Sigmoid colon (tissue), 7 donors: ENCODE measurements around the gene RIMBP2. TPM values are rescaled to one million over a fixed set of nuclear protein-coding genes. Genes with fewer than 3 reads are reported as not detected.

Experiments used
- DNase-seq: peaks from one replicate; pipeline ENCODE4 v3.0.0-alpha.2; 2019
- H3K27ac ChIP-seq, 4 donors: fragments of 200-600 bp; sonication (generic); one replicate each; pipeline ENCODE4 v1.5.1; 2016 to 2019; ENCODE audit warnings: mild to moderate bottlenecking in 1 of 4
- H3K27me3 ChIP-seq, 3 donors: fragments of 200-600 bp; sonication (generic); one replicate each; pipeline ENCODE4 v1.5.1; 2019; ENCODE audit warnings: mild to moderate bottlenecking in 1 of 3
- H3K36me3 ChIP-seq, 4 donors: fragments of 200-600 bp; sonication (generic); one replicate each; pipeline ENCODE4 v1.5.1; 2016 to 2019
- H3K4me1 ChIP-seq, 4 donors: fragments of 200-600 bp; sonication (generic); one replicate each; pipeline ENCODE4 v1.5.1; 2017 to 2019
- H3K4me3 ChIP-seq, 4 donors: fragments of 200-600 bp; sonication (generic); one replicate each; pipeline ENCODE4 v1.5.1; 2017 to 2019; ENCODE audit warnings: mild to moderate bottlenecking in 2 of 4, moderate library complexity in 1 of 4
- H3K9me3 ChIP-seq, 4 donors: fragments of 200-600 bp in 3 of 4; sonication (generic) in 3 of 4; one replicate each; pipeline versions ENCODE4 v1.5.1 to v1.6.1; 2013 to 2019
- CTCF ChIP-seq, 4 experiments: fragments of 450-650 bp in 3 of 4; fragments of 200-600 bp in 1 of 4; IDR thresholded peaks; one replicate each; pipeline ENCODE4 v1.5.1; 2016 to 2019; ENCODE audit warnings: antibody characterized with exemption in 4 of 4, mild to moderate bottlenecking in 3 of 4, moderate library complexity in 2 of 4
- EP300 ChIP-seq, 4 donors: sonication (generic); formaldehyde crosslinking; IDR thresholded peaks; one replicate each; pipeline ENCODE4 v1.6.1; 2017; ENCODE audit warnings: antibody characterized with exemption in 4 of 4
- POLR2A ChIP-seq, 2 donors: fragments of 450-650 bp; IDR thresholded peaks; one replicate each; pipeline ENCODE4 v1.6.1; 2016; ENCODE audit warnings: antibody characterized with exemption in 2 of 2, mild to moderate bottlenecking in 2 of 2, moderate library complexity in 2 of 2
- POLR2AphosphoS5 ChIP-seq, 4 donors: sonication (generic); formaldehyde crosslinking; IDR thresholded peaks; one replicate each; pipeline ENCODE4 v1.6.1; 2017; ENCODE audit warnings: antibody characterized with exemption in 4 of 4
- WGBS, 2 donors: extraction: QIAGEN DNeasy Blood & Tissue Kit; methylation state at CpG; one replicate each; pipeline ENCODE4 v1.1.7; 2013; 5-methylcytosine and 5-hydroxymethylcytosine counted together
- intact Hi-C: fragments of 100-400 bp; cut with DNase I; formaldehyde crosslinking; loops from one replicate; pipeline ENCODE4 v1.15.1; 2023
- polyA plus RNA-seq, 3 donors: library from polyadenylated mRNA; stranded (reverse); fragments of 200-250 nt; gene quantifications; one replicate each; pipeline ENCODE4 v1.2.3, GENCODE V29; 2013
- total RNA-seq, 4 donors: library from RNA; depleted of rRNA; stranded (reverse); fragments of >200 nt; gene quantifications; one replicate each; pipeline ENCODE4 v1.1.0, GENCODE V29; 2016
- donor health status: healthy with polysubstance abuse.
- donor health status: Bipolar disorder and iron deficiency.
- donor health status: healthy.

RIMBP2 gene
- total and polyA plus RNA-seq, 7 donors, result under 0.01 to 5.5 (median 1.4) TPM

DNA sequence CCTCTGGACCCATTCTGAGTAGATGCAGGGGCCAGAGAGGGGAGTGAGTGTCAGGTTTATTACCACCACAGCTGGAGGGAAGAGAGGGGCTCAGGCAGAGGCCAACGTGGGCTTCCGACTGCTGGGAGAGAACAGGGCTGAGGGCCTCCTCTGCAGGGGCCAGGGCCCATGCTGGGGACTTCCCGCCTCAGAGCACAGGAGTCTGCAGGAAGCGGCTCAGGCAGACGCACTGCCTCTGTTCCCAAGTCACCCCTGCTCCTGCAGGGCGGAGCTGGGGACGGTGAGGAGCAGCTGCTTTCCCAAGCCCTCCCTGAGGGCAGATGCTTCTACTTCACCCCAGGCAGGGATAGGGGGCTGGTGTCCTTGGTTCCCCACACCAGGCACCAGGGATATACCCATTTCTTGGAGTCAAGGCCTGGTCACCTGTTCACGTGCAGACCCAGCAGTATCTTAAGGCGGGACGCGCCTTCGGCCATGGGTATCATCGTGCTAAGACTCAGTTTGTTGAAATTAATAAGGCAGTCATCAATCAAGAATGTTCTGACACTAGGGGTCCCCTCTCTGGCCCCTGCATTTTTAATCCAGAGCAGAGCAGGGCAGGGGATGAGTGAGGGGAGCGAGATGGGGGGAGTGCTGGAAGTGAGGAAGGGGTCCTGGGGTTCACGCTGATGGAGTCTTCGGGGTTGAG is 278.4 kb downstream of the RIMBP2 start:
- TF ChIP-seq CTCF (IDR thresholded peaks at IDR 0.05) (no peak), EP300 (IDR thresholded peaks at IDR 0.05) (no peak), POLR2A (IDR thresholded peaks at IDR 0.05) (no peak), POLR2AphosphoS5 (IDR thresholded peaks at IDR 0.05) (no peak)
- Histone ChIP-seq H3K27me3 (no peaks in the 10 kb centered on the region), H3K9me3 (peaks cover 0 to 3% (median 0%) of the 10 kb centered on the region in 4 donors), H3K4me3 (no peak overlapping the region), H3K4me1 (no peaks in the 10 kb centered on the region), H3K27ac (no peak overlapping the region), H3K36me3 (no peaks in the 10 kb centered on the region)
- 92 to 96% methylated on average over 16 of the region's 16 CpGs for WGBS, 2 donors
- DNase-seq, result peak; percentile 36
- intact Hi-C loops, result no loop called here

DNA sequence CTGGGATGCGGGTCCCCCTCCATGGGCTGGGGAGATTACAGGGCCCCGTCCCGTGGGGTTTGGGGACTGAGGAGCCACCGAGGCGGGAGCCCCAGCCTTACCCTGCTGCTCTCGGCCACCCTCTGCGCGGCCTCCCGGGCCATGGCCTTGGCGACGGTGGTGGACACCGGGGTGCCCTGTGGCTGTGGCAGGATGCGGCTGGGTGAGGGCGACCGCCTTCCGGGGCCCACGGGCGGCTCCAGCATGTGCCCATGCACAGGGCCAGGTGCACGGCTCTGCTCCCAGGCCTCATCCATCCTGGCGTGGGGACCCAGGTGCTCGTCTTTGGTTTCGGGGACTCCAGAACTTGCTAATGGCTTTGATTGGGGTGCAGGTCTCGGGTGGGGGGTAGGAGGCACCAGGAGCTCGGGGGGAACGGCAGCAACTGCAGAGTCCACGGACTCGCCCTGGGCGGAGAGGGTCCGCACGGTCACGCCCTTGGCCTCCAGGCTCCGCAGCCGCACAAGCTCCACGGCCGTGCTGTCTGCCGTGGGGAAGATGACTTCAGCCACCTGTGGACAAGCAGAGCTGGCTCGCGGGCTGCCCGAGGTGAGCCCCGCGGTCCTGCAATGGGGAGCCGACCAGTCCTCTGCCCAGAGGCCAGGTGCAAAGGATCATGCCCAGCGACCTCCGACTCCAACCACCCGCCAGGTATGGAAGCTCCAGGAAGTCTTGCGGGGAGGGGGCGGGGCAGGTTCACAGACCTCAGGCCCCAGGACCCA is 279.2 kb downstream of the RIMBP2 start:
- 96 to 97% methylated on average over 47 of the region's 47 CpGs for WGBS, 2 donors

DNA sequence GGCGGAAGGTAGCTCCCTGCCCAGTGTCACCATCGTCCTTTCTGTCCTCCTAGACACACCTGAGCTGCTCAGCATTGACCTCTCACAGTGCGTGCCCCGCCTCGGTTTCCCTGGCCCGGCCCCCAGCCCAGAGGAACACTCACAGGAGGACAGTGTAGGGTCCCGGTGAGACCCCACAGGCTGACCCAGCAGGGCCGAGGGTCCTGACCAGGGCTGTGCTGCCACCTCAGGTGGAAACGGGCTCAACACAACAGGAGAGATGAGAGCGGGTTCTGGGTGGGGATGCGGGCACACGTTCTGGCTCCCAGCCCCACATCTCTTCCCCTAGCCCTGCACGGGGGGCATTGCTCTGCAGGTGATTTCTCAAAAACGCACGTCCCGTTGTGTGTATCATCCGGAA is 280.3 kb downstream of the RIMBP2 start:
- Histone ChIP-seq H3K27ac (no peak overlapping the region), H3K9me3 (peaks cover 0 to 3% (median 0%) of the 10 kb centered on the region in 4 donors)

More for the DNA sequence above, 279.2 kb downstream of the RIMBP2 start:
- Histone ChIP-seq H3K9me3 (peaks cover 0 to 3% (median 0%) of the 10 kb centered on the region in 4 donors), H3K4me3 (no peak overlapping the region), H3K4me1 (no peaks in the 10 kb centered on the region), H3K27me3 (no peaks in the 10 kb centered on the region), H3K36me3 (no peaks in the 10 kb centered on the region), H3K27ac (no peak overlapping the region)
- peak; percentile 60 for DNase-seq
- no peak for TF ChIP-seq EP300 (IDR thresholded peaks at IDR 0.05)
- TF ChIP-seq POLR2A (IDR thresholded peaks at IDR 0.05), result no peak
- no peak for TF ChIP-seq POLR2AphosphoS5 (IDR thresholded peaks at IDR 0.05)
- no peak for TF ChIP-seq CTCF (IDR thresholded peaks at IDR 0.05)
- intact Hi-C loops, result no loop called here

GRCh38 chr12:130435331-130435730 is 280.8 kb downstream of the RIMBP2 start:
- Histone ChIP-seq H3K4me3 (no peak overlapping the region), H3K9me3 (peaks cover 0 to 3% (median 0%) of the 10 kb centered on the region in 4 donors), H3K27ac (no peak overlapping the region), H3K27me3 (no peaks in the 10 kb centered on the region), H3K4me1 (no peaks in the 10 kb centered on the region), H3K36me3 (no peaks in the 10 kb centered on the region)
- TF ChIP-seq POLR2A (IDR thresholded peaks at IDR 0.05) (no peak), POLR2AphosphoS5 (IDR thresholded peaks at IDR 0.05) (no peak), CTCF (IDR thresholded peaks at IDR 0.05) (no peak), EP300 (IDR thresholded peaks at IDR 0.05) (no peak)
- 82 to 90% methylated on average over 6 of the region's 6 CpGs for WGBS, 2 donors
- intact Hi-C loops, result no loop called here
- peak; percentile 32 for DNase-seq

More for the DNA sequence above, 280.3 kb downstream of the RIMBP2 start:
- no peaks in the 10 kb centered on the region for H3K27me3 ChIP-seq
- DNase-seq, result peak; percentile 50
- H3K4me1 ChIP-seq, result no peaks in the 10 kb centered on the region
- H3K36me3 ChIP-seq, result no peaks in the 10 kb centered on the region
- no peak overlapping the region for H3K4me3 ChIP-seq
- WGBS, 2 donors, result 92 to 95% methylated on average over 17 of the region's 17 CpGs
- TF ChIP-seq CTCF (IDR thresholded peaks at IDR 0.05) (no peak), EP300 (IDR thresholded peaks at IDR 0.05) (no peak), POLR2A (IDR thresholded peaks at IDR 0.05) (no peak), POLR2AphosphoS5 (IDR thresholded peaks at IDR 0.05) (no peak)
- intact Hi-C loops, result no loop called here
